HG02938 (cell line): Measurements from ENCODE around the gene PICALM.
"Not testable (repeated sequence)": the region's sequence is repeated elsewhere in the genome, so short reads cannot be mapped to it uniquely, and the experiment has no call there.

Source experiments
- ATAC-seq: cut with Tn5 transposase; IDR thresholded peaks from one replicate; pipeline ENCODE4 v1.9.1; 2021; ENCODE audit warnings: mild to moderate bottlenecking, moderate library complexity; ENCODE audit not compliant: unreplicated experiment

PICALM gene

DNA sequence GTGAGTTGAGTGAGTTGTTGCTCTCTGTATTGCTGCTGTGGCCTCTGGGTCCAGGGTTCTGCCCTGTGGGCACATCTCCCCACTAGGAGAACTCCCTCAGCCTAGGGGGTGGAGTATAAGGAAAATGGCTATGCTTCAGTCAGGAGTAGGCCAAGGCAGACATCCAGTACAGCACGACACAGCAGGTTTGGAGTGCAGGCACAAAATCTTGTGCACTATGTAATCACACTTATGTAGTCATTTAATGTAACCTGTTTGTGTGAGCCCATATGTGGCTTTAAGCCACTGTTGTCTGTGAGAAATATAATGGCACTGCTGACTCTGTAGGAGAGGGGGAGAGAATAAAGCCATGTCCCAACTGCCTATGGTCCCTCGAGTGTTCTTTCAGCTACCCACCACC lies 123.6 kb downstream of the PICALM start:
- ATAC-seq: no peak

DNA sequence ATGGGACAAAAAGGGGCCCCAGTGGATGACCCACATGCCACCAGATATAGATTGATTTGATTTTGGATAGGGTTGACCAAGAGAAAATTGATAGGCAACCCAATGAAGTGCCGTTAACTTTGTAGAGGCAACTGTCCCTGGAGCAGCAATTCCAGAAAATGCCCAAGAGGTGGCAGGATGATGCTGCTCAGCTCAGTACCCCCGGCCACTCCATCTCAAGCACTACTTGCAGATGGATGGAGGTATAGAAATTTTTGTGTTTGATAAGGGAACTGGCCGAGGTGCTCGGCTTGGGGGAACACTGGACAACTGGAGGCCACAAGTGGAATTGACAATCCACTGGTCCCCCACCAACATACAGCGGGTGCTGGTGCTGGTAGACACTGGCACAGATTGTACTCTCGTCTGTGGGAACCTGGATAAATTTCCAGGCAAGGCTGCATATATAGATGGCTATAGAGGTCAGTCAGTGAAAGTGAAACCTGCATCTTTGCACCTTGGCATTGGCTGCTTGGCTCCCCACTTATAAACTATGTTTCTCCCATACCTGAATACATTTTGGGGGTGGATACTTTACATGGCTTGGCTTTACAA lies 127.4 kb downstream of the PICALM start:
- peak; percentile 48 for ATAC-seq

DNA sequence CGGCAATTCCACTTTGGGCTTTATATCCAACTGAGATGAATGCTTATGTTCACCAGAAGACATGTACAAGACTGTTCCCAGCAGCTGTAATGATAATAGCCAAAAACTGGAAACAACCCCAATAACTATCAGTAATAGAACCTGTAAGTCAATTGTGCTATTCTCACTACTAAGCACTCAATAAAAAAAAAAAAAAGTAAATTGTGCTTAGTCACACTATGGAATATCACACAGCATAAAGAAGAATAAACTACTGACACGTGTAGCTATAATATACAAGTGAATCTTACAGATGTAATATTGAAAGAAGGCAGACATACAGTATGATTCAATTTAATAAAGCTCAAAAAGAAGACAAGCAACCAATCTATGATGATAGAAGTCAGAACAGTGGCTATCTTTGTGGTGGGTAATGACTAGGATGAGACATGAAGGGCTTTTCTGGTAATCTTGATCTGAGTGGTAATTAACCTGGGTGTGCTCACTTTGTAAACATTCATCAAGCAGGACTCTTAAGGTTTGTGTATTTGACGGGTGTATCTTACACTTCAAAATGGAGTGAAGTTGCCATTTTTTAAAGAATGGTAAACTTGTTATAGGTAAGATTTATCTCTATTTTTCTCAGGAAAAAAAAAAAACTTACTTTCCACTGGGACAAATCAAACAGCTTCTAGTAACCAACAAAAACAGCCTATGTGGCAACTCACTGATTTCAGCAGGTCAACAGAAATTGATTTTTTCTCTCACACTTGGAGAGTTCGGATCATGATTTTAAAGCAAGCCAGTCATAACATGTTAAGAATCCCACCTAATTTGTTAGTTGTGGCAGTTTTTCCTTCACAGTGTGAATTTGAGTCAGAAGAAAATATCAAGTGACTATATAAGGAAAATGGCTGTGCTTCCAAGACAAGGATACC lies 129.5 kb downstream of the PICALM start:
- ATAC-seq: no peak

DNA sequence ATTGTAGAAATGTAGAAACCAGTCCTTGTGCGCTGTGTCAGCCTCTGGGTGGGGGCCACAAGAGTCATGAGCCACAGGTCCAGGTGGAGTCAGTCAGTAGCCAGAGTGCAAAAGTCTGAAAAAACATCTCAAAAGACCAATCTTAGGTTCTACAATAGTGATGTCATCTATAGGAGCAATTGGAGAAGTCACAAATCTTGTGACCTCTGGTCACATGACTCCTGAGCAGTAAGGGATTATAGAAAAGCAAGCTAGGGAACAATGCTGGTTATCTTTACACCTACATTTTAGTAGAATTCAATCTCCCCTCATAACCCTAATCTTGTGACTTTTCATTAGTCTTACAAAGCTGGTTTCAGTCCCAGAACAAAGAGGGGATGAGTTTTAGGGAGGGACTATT lies 131.0 kb downstream of the PICALM start:
- no peak for ATAC-seq

DNA sequence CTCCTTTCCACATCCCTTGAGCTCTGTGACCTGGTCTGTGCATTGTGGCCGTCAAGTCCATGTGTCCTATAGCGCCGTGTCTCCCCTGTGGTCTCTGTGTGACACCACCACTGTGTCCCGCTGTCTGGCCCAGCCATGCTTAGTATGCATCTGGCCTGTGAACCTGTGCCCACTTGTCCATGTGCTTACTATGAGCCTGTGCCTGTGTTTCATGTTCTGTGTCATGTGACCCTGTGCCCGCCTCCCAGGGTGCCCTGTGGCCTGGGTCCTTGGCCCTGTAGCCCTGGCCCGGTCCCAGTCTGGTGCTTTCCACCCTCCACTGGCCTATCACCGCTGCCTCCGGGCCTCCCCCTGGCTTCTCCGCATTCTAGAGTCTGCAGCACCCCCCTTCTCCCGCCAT lies 133.1 kb downstream of the PICALM start:
- no peak for ATAC-seq

DNA sequence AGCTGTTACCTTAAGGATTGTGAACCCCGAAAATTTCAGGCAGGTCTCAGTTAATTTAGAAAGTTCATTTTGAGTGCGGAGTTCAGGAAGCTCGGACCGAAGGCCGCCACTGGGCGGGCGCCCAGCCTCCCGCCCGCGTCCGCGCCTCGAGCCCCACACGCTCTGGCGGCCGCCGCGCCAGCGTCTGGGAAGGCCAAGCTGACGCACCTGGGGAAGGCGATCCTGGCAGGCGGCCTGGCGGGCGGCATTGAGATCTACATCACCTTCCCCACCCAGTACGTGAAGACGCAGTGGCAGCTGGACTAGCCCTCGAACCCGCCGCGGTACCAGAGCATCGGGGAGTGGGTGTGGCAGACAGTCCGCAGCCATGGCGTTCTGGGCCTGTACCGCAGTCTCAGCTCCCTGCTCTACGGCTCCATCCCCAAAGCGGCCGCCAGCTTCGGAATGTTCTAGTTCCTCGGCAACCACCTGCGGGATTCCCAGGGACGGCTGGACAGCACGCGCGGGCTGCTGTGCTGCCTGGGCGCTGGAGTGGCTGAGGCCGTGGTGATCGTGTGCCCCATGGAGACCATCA lies 134.2 kb downstream of the PICALM start:
- ATAC-seq: no peak

DNA sequence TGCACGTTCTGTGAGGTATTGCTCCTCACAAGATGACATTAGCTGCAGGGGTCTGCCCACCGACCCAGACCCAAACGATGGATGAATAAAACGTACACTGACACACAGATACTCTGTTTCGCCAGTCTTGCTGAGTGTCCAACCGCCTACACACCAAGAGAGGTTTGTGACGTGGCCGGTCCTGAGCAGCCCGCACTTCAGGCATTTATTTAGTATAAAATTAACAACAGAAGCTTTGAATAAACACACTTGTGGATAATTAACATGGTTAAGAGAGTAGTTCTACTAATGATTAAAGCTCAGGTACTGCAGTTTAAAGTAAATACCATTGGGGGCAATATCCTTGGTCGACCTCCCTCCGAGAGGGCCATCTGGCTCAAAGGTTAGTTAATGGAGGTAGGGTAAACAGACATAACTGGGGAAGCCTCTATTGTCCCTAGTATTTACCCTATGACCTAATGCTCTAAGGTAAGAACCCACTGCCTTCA lies 138.0 kb downstream of the PICALM start:
- no peak for ATAC-seq

DNA sequence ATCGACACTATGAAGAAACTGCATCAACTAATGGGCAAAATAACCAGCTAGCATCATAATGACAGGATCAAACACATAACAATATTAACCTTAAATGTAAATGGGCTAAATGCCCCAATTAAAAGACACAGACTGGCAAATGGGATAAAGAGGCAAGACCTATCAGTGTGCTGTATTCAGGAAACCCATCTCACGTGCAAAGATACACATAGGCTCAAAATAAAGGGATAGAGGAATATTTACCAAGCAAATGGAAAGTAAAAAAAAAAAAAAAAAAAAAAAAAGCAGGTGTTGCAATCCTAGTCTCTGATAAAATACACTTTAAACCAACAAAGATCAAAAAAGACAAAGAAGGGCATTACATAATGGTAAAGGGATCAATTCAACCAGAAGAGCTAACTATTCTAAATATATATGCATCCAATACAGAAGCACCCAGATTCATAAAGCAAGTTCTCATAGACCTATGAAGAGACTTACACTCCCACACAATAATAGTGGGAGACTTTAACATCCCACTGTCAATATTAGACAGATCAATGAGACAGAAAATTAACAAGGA lies 142.2 kb downstream of the PICALM start:
- ATAC-seq: not testable (repeated sequence)

DNA sequence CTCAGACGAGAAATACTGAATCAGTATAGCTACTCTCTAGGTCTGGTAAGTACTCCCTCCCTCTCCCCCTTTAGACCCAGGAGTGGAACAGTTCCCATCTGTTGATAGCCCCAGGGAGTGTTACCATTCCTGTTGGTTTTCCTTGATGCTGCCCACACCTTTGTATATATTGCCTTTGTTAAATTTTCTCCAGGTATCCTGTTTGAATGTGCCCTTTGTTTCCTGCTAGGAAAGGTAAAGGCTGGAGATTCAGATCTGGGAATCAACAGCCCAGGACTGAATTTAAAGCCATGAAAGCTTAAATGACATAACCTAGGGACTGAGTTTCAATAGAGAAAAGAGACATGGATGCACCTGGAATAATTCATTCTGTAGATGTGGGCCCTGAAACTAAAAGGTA lies 145.4 kb downstream of the PICALM start:
- ATAC-seq: no peak

DNA sequence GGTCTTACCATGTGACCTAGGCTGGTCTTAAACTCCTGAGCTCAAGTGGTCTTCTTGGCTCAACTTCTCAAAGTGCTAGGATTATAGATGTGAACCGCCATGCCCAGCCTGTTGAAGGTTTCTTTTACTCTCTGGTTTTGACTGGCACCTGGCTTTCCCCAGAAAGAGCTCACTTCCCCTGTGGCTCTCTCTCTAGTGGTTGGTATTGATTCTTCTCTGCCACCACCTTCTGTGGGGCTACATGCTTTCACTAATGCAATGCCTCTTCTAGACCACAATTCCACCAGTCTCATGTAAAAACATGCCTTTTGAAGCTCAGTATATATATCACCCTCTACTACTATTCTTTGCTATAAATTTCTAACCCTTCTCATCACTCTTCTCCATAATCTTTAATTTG lies 146.5 kb downstream of the PICALM start:
- ATAC-seq: no peak

DNA sequence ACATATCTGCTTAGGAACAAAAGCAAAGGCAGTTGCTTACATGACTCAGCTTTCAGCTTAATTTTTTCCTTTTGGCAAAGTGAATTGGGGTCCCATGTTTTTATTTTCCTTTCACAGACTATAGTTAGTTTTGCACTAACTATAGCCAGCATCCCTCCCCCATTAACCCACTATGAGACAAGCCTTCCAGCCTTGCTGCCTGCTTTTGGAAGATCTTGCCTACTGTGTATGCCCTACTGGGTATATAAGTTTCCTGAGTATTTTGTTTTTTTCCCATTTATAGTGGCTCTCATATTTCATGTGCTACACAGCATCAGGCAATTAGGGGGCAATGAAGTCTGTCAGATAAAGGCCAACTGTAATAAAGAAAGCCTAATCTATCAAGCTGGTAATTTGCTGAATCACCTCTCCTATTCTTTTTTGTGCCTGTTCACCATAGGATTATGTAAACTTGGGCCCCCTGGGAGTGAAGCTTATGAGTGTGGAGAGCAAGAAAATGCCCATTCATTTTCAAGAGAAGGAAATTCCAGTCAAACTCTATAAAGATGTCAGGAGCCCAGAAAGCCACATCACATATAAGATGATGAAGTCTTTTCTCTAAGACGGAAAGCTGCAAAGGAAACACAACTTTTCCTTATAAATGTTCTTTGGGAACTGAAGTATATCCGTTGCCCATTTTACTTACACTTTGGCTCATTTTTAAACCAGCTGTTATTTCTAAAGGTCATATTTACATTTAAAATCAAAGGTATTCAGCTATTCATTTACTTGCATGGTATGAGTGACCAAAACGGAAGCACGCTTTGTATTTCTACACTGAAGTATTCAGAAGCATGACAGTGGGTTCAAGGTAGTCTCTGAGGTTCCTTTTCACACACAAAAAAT lies 149.7 kb downstream of the PICALM start:
- no peak for ATAC-seq

DNA sequence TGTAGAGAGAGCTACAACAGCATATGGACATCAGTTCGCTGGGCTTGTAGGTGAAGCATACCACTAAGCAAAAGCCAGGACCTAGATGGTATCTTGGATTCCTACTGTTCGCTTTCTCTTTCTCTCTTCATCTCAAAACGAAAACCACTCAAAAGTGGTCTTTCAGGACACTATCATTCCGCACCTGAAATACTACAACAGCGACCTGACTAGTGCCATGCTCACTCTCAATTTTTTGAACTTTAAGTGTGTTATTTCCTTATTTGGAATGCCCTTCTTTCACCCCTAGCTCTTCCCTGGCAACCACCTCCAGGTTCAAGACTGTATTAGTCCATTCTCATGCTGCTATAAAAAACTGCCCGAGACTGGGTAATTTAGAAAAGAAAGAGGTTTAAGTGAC lies 154.5 kb downstream of the PICALM start:
- no peak for ATAC-seq

DNA sequence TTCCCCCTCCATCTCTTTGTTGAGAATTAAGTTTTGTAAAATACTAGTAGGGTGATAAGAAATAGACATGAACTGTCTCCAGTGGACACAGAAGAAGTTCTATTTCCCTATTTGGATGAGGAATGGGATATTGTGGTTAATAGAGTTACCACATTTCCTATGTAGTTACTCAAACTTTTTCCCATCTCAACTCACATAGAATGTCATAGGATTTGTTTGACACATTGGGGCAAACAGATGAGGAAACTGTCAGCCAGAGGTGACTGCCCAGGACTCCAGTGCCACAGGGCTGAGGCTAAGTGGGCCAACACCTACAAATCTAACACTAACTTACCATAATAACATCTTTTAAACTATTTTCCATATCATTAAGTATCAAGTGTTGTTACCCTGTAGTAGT lies 155.4 kb downstream of the PICALM start:
- ATAC-seq: no peak

DNA sequence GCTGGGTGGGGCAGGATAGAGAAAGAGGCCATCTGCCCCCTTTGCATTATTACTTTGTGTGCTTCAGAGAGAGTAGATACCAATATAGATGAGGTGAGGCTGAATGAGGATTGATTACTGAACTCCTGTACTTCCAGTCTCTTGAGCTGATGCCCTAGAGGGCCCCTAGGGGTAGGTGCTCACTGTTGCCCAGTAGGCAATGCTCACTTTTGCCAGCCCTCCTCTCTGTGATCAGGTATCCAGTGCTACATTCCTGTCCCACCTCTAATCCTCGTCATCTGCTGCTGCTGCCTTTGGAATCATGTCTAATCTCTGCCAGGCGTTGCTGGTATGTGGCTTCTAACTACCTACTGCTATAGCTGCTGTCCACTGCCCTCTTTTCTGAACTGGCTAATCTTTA lies 156.5 kb downstream of the PICALM start:
- no peak for ATAC-seq
